Ramos (cell line): ENCODE data around the gene GAPDH.
"Not testable (repeated sequence)": the region's sequence is repeated elsewhere in the genome, so short reads cannot be mapped to it uniquely, and the experiment has no call there.

ENCODE experiments used
- in situ Hi-C: fragments of 300-500 bp; cut with MboI; formaldehyde crosslinking; loops from one replicate; pipeline ENCODE4 v1.14.3; 2022; ENCODE audit warnings: low sequenced_read_pairs; ENCODE audit not compliant: unreplicated experiment

GAPDH gene

DNA sequence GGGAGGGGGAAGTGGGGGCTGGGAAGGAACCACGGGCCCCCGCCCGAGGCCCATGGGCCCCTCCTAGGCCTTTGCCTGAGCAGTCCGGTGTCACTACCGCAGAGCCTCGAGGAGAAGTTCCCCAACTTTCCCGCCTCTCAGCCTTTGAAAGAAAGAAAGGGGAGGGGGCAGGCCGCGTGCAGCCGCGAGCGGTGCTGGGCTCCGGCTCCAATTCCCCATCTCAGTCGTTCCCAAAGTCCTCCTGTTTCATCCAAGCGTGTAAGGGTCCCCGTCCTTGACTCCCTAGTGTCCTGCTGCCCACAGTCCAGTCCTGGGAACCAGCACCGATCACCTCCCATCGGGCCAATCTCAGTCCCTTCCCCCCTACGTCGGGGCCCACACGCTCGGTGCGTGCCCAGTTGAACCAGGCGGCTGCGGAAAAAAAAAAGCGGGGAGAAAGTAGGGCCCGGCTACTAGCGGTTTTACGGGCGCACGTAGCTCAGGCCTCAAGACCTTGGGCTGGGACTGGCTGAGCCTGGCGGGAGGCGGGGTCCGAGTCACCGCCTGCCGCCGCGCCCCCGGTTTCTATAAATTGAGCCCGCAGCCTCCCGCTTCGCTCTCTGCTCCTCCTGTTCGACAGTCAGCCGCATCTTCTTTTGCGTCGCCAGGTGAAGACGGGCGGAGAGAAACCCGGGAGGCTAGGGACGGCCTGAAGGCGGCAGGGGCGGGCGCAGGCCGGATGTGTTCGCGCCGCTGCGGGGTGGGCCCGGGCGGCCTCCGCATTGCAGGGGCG lies at the start of gene GAPDH:
GAPDH (plus strand) TSS at position 595 of the 772 bp plus-strand sequence. CDS start 316 bp downstream, outside the sequence.
- in situ Hi-C loops: no loop called here

DNA sequence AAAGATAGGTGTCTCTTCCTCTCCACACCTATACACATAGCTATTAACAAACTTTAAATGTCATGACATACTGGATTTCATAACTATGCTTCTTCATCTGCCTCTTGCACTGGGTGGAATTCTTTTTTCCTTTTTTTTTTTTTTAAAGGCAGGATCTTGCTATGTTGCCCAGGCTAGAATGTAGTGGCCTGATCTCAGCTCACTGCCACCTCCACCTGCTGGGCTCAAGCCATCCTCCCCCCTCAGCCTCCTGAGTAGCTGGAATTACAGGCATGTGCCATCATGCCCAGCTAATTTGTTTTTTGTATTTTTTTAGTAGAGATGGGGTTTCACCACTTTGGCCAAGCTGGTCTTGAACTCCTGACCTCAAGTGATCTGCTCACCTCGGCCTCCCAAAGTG lies 46.1 kb upstream of the GAPDH start:
- in situ Hi-C loops: no loop called here

DNA sequence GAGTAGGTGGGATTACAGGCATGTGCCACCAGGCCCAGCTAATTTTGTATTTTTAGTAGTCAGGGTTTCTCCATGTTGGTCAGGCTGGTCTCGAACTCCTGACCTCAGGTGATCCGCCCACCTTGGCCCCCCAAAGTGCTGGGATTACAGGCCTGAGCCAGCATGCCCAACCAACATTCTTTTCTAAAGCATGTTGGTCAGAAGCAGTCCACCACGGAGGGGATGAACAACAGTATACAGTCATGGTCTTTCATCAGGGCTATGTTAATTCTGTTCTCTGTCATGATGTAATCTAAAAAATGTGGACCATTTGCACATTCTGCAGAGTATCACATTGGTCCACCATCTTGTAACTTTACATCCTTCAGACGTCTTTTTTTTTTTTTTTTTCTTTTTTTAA lies 44.9 kb upstream of the GAPDH start:
- in situ Hi-C loops: no loop called here

DNA sequence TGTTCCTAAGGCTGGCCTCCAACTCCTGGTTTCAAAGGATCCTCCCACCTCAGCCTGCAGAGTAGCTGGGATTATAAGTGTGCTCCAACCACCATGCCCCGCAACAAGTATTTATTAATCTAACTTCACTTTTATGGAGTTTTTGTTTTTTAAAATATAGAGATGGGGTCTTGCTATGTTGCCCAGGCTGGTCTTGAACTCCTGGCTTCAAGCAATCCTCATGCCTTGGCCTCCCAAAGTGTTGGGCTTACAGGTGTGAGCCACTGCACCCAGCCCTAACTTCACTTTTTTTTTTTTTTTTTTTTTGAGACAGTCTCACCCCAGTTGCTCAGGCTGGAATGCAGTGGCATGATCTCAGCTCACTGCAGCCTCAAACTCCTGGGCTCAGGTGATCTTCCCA lies 43.6 kb upstream of the GAPDH start:
- in situ Hi-C loops: not testable (repeated sequence)

DNA sequence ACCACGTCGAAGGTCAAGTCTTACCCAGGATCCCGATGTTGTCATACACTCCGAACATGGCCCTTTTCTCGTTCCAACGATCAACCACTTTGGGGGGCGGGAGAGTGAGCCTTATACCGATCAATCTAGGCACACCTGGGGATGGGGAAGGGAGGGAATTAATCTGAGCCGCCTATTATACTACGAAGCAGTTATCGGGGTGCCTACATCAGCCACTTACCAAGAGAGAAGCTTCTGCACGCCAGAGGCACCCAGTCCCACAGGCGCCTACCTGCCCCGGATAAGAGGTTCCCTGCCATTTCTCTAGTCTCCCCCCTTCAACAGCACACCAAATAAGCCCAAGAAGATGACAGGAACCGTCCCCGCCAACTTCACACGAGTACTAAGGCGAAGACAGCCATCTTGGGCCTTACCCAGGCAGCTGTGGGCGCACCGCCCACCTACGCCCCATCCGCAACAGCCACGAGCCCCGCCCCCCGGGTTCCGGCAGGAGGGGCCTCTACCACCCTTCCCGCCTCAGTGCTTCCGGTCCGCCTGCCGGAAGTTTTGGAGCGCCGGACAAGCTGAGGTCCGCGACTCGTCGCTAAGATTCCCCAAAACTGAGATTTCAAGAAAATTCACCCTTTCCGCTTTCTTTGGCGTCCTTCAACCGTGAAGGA lies 41.4 kb upstream of the GAPDH start, which contains the start of gene MRPL51:
MRPL51 (minus strand) TSS at position 425 of the 659 bp plus-strand sequence; CDS start at position 299, 126 bp downstream.
- in situ Hi-C loops: no loop called here

DNA sequence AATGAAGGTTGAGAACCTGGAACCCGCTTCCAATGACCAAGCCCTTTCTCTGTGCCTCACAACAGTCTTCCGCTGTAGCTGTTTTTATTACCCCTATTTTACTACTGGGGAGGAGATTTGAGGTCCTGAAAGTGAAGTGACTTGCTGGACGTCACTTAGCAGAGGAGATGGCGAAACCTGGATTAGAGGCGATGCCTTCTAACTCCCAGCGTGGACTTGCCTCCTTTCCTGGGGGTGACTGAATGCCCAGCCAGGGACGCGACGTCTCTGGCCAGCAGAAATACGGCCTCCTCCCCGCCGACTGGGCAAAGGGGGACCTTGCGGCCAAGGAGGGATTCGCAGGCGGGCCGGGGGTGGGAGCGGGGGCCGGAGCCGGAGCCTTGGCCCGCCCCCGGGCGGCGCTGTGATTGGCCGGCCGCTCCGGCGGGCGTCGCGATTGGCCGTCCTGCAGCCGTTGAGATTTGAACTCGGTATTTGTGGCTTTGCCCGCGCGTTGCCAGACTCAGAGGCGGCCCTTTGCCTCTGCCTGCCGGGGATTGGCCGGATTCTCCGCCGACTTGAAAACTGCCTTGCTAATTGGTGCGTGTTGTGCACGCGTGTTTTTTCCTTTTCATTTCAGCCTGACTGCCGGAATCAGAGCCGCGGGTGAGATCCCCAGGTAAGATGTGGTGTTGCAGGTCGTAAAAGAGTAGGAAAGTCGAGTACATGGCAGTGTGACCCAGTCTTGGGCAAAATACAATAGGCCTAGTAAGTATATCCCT lies 40.6 kb upstream of the GAPDH start, which contains the start of gene NCAPD2:
NCAPD2 (plus strand) TSS at position 606 of the 761 bp plus-strand sequence. CDS start 997 bp downstream, outside the sequence.
- in situ Hi-C loops: no loop called here

DNA sequence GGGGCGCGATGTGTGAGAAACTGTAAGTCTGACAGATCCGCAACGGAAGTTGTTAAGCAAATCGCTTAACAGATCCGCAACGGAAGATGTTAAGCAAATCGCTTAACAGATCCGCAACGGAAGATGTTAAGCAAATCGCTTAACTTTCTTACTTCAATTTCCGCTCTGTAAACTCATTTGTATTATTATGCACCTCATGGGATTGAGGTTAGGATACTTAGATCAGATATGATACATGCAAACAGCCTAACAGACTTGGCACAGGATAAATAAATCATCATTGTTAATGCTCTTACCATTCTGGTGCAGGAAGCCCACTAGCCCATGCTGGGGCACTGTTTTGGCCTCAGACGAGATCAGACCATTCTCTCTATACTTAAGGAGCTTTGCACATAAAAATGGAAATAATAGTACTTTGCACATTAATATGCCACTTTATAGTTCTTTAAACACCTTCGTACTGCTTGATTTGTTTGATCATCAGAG lies 40.0 kb upstream of the GAPDH start:
- in situ Hi-C loops: no loop called here

DNA sequence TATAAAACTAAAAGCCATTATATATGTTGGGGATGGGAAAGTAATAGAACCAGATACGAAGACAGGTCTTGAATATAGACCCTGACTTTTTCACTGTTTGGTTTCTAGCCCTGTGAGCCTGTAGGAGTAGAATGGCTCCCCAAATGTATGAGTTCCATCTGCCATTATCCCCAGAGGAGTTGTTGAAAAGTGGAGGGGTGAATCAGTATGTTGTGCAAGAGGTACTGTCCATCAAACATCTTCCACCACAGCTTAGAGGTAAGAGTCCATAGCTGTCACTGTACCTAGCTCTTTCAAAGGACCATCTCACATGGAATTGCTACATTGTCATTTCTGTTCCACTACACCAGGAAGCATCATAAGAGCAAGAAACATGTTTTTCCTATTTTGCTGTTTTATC lies 39.3 kb upstream of the GAPDH start:
- in situ Hi-C loops: no loop called here

DNA sequence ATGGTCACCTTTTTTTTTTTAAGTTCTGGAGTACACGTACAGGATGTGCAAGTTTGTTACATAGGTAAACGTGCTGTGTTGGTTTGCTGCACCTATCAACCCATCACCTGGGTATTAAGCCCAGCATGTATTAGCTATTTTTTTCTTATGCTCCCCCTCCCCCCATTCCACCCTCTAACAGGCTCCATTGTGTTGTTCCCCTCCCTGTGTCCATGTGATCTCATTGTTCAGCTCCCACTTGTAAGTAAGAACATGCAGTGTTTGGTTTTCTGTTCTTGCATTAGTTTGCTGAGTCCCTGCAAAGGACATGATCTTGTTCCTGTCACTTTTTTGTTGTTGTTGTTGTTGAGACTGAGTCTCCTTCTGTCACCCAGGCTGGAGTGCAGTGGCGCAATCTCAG lies 37.0 kb upstream of the GAPDH start:
- in situ Hi-C loops: not testable (repeated sequence)

DNA sequence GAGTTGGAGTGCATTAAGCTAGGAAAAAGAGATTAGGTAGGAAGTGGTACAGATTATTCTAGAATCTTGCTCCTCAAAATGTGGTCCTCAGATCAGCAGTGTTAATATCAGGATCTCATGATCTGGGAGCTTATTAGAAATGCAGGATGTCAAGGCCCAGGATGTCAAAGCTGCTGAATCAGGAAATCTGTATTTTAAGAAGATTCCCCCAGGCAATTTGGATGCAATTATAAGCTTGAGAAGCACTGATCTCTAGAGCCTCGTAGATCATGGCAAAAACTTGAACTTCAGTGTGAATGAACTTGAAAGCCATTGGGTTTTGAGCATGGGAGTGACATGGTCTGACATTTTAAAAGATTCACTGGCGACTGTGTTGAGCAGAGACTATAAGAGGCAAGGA lies 33.9 kb upstream of the GAPDH start:
- in situ Hi-C loops: no loop called here

DNA sequence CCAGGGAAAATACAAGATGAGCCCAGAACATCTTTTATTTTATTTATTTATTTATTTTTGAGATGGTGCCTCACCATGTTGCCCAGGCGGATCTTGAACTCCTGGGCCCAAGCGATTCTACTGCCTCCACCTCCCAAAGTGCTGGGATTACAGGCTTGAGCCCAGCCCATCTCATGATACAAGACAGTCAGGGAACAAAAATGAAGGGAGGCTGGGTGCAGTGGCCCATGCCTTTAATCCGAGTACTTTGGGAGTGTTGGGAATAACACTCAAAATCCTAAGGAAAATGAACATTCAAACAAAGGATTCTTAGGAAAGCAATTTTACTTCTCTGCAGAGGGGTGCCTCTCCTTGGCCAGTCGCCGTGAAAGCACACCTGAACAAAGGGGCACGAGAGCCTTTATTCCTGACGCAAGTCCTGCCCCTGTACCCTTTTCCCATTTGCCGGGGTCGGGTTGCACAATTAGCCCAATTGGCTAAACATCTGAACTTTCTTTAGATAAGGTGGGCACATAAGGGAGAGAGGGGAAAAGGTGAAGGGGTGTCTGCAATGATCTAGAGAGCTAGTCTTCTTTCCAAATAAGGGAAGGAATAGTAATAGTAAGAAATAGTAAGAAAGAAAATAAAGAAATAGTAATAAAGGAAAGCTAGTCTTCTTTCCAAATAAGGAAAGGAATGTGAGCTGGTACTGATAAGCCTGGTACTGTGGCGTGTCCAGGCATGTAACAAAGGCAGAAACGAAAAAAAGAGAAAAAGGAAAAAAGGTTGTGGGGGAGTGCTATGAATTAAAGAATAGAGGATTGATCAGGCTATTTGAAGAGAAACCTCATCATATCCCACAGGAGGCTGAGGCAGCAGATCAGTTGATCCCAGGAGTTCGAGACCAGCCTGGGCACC lies 27.0 kb upstream of the GAPDH start:
- in situ Hi-C loops: no loop called here

DNA sequence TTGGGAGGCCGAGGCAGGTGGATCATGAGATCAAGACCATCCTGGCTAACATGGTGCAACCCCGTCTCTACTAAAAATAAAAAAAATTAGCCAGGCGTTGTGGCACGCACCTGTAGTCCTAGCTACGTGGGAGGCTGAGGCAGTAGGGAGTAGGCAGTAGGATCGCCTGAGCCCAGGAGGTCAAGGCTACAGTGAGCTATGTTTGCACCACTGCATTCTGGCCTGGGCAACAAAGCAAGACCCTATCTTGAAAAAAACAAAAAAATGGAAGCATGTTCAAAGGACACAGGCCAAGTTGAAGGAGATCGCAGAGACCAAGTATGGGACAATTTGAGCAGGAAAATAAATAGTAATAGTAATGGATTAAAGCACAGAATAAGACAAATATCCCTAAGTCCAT lies 26.2 kb upstream of the GAPDH start:
- in situ Hi-C loops: no loop called here

DNA sequence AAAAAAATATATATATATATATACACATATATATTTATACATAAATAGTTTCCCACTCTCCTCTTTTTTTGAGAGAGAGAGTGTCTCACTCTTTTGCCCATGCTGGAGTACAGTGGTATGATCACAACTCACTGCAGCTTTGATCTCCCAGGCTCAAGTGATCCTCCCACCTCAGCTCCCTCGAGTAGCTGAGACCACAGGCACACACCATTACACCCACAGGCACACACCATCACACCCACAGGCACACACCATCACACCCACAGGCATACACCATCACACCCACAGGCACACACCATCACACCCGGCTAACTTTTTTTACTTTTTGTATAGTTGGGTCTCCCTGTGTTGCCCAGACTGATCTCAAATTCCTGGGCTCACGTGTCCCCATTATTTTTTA lies 14.1 kb upstream of the GAPDH start:
- in situ Hi-C loops: no loop called here

DNA sequence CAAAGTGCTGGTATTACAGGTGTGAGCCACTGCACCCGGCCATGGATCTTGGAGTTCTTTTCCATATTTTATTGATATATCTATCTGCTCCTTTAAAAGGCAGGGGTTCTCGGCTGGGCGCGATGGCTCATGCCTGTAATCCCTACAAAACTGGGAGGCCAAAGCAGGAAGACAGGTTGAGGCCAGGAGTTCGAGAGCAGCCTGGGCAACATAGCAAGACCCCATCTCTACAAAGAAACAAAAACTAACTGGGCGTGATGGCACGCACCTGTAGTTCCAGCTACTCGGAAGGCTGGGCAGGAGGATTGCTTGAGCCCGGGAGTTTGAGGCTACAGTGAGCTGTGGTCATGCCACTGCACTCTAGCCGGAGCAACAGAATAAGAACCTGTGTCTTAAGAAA lies 12.1 kb upstream of the GAPDH start:
- in situ Hi-C loops: no loop called here

DNA sequence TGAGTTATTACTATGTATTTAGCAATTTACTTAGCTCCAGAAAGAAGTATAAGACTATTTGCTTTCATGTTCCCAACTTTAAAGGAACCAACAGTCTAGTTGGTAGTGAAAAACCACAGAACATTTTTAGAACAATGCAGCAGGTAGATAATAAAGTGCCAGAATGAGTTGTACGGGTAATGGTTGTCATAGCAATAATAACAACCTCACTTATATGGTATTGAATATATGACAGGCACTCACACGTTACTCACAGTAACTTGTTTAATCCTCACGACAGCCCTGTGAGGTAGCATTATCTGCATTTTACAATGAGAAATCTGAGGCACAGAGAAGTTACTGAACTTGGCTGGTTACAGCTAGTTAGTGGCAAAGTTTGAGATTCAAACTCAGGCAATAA lies 10.6 kb upstream of the GAPDH start:
- in situ Hi-C loops: no loop called here

DNA sequence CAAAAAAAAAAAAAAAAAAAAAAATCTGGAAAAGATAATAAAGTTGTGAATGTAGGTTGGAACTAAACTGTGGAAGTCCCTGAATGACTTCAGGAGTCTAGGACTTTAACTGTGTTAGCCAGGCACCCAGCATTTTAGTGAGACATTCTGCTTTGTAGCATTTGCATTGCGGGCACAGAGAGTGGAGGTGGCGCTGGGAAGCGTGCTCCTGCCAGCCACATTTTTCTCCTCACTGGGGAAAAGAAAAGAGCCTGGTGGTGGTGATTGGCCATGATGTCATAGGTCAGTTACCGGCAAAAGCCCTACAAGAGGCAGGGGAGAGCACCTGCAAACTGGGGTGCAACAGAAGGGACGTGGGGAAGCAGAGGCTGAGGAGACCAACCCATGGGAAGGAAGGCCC lies 9.7 kb upstream of the GAPDH start:
- in situ Hi-C loops: no loop called here

DNA sequence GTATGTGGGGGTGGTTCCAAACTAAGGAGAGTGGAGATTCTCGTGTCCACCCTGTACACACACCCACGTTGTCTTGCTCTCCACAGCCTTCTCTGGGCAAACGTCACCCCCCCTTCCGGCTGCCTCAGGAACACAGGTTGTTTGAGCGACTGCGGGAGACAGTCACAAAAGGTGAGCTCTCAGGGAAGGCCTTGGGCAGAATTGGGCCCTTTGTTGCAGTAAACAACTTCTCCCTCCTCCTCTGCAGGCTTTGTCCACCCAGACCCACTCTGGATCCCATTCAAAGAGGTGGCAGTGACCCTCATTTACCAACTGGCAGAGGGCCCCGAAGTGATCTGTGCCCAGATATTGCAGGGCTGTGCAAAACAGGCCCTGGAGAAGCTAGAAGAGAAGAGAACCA lies 8.1 kb upstream of the GAPDH start:
- in situ Hi-C loops: no loop called here

DNA sequence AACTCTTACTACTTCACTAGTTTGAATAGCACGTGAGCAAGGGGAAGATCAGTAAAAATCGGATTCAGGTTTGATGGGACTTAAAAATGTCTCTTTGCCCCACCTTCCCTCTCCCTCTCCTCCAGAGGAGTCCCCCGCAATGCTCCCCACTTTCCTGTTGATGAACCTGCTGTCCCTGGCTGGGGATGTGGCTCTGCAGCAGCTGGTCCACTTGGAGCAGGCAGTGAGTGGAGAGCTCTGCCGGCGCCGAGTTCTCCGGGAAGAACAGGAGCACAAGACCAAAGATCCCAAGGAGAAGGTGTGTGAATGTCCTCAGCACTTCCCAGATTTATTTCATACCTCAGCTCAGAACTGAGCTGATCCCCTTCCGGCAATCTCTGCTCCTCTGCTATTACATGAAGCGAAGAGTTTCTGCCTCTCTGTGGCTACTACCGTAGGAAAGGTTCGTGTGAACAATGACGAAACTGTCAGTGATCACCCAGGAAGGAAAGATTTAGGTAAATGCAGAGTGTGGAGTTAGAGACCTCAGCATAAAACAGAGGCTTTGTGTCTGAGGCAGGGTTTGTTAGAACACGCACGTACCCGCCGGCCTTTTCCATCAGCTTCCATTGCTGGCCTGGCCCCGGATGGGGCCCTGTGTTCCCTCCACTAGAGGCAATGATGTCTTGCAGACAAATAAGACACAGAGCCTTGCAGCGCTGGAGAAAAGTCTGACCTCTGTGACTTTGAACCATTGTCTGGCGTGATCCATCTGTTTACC lies 7.4 kb upstream of the GAPDH start:
- in situ Hi-C loops: no loop called here

DNA sequence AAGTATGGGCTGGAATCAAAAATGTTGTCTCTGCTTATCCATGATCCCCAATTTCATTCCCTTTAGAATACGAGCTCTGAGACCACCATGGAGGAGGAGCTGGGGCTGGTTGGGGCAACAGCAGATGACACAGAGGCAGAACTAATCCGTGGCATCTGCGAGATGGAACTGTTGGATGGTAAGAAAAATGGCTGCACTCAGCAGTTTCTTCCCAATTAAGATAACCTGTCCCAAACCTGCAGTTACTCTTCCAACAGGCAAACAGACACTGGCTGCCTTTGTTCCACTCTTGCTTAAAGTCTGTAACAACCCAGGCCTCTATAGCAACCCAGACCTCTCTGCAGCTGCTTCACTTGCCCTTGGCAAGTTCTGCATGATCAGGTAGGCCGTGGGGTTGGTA lies 6.6 kb upstream of the GAPDH start:
- in situ Hi-C loops: no loop called here
